Stimulated activated effector memory CD8-positive, alpha-beta T cell treated with anti-CD3 and anti-CD28 coated beads, Interleukin-12 subunit alpha, Interleukin-12 subunit beta, amount 100 ng/mL, for 72 hours (primary cell): Measurements from ENCODE around the gene AQP10.
A peak's percentile ranks its signal among the peaks of the same experiment; 100 is the strongest.
"Not testable (repeated sequence)": the region's sequence is repeated elsewhere in the genome, so short reads cannot be mapped to it uniquely, and the experiment has no call there.

Source experiments
- ATAC-seq: fragments of 150-1000 bp; cut with Tn5 transposase; 2 replicates; pipeline ENCODE4 v1.10.0; 2021
- DNase-seq, 2 donors: peaks; one replicate each; pipeline ENCODE4 v3.0.0; 2021 to 2022; ENCODE audit warnings: low spot score in 2 of 2
- H3K27ac Mint-ChIP-seq: one replicate; pipeline ENCODE4 v1.8.0; 2022; ENCODE audit warnings: mild to moderate bottlenecking, mixed read lengths
- H3K36me3 Mint-ChIP-seq: one replicate; pipeline ENCODE4 v1.8.0; 2022; ENCODE audit warnings: mild to moderate bottlenecking, mixed read lengths
- H3K4me1 Mint-ChIP-seq: one replicate; pipeline ENCODE4 v1.8.0; 2022; ENCODE audit warnings: mixed read lengths
- H3K4me3 Mint-ChIP-seq: one replicate; pipeline ENCODE4 v1.8.0; 2022; ENCODE audit warnings: mild to moderate bottlenecking, mixed read lengths
- H3K9me3 Mint-ChIP-seq: one replicate; pipeline ENCODE4 v1.8.0; 2022; ENCODE audit warnings: mixed read lengths

Gene AQP10

DNA sequence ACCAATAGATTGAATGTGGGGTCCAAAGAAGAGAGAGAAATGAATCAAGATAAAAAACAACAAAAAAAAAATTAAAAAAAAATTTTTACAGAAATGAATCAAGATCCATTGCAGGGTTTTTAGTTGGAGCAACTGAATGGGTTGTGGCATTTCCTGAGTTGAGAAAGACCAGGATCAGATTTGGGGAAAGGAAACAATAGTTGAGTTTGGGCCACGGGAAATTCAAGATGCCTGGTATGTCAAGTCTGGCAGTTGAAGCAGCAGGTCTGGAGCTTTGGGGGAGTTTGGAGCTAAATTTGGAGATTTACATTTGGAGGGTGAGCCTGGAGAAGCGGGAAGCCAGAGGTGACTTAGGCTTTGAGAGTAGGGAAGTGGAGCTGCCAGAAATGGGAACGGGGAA, 27.1 kb downstream of the AQP10 start:
- H3K27ac Mint-ChIP-seq, result no peak overlapping the region
- peaks cover 79% of the 10 kb centered on the region for H3K36me3 Mint-ChIP-seq
- no peak overlapping the region for H3K4me3 Mint-ChIP-seq
- H3K4me1 Mint-ChIP-seq, result peaks cover 65% of the 10 kb centered on the region
- DNase-seq, result no peak
- no peaks in the 10 kb centered on the region for H3K9me3 Mint-ChIP-seq
- ATAC-seq, result no peak

DNA sequence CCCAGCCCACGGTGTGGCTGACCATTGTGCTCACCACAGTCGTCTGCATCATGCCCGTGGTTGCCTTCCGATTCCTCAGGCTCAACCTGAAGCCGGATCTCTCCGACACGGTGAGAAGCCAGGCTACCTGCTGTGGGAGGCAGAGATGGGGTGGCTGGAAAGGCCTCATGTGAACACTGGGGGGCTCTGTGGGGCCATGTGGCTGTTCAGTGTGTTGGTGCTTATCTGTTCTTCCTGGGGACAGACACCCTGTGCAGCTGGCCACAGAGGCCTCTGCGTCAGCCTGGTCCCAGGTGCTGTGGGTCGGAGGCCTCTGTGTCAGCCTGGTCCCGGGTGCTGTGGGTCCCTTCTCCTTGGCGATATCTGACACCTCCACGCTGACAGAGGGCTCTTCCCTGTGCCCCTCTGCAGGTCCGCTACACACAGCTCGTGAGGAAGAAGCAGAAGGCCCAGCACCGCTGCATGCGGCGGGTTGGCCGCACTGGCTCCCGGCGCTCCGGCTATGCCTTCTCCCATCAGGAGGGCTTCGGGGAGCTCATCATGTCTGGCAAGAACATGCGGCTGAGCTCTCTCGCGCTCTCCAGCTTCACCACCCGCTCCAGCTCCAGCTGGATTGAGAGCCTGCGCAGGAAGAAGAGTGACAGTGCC, 27.7 kb downstream of the AQP10 start:
- Mint-ChIP-seq H3K4me1 (peaks cover 65% of the 10 kb centered on the region), H3K27ac (peak overlapping the region; percentile 62), H3K4me3 (no peak overlapping the region), H3K9me3 (no peaks in the 10 kb centered on the region), H3K36me3 (peaks cover 74% of the 10 kb centered on the region)
- no peak for ATAC-seq
- no peak for DNase-seq

GRCh38 chr1:154349121-154349520, 28.2 kb downstream of the AQP10 start:
- Mint-ChIP-seq H3K4me1 (peaks cover 65% of the 10 kb centered on the region), H3K27ac (peak overlapping the region; percentile 62), H3K4me3 (no peak overlapping the region), H3K9me3 (no peaks in the 10 kb centered on the region), H3K36me3 (peaks cover 68% of the 10 kb centered on the region)
- ATAC-seq (no peak), DNase-seq (no peak)

DNA sequence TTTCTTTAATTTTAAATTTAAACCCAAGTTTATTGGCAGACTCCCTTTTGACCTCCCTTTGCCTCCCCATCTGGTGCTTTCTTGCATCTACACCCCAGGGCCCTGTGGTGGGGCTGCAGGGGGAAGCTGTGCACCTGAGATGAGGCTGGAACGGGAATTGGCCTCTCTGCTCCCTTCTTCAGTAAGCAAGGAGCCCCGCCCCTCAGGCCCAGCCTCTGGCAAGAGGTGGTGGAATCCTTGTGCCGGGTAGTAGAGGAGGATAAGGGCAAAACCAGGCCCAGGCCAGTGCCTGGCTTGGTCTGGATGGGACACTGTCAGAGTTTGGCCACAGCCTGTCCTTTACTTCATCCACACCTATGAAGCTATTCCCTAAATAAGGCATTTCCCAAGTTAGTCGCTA, 29.5 kb downstream of the AQP10 start:
- H3K4me1 Mint-ChIP-seq, result peaks cover 55% of the 10 kb centered on the region
- DNase-seq (no peak), ATAC-seq (no peak)
- no peaks in the 10 kb centered on the region for H3K9me3 Mint-ChIP-seq
- peaks cover 55% of the 10 kb centered on the region for H3K36me3 Mint-ChIP-seq
- peak overlapping the region; percentile 62 for H3K27ac Mint-ChIP-seq
- no peak overlapping the region for H3K4me3 Mint-ChIP-seq

DNA sequence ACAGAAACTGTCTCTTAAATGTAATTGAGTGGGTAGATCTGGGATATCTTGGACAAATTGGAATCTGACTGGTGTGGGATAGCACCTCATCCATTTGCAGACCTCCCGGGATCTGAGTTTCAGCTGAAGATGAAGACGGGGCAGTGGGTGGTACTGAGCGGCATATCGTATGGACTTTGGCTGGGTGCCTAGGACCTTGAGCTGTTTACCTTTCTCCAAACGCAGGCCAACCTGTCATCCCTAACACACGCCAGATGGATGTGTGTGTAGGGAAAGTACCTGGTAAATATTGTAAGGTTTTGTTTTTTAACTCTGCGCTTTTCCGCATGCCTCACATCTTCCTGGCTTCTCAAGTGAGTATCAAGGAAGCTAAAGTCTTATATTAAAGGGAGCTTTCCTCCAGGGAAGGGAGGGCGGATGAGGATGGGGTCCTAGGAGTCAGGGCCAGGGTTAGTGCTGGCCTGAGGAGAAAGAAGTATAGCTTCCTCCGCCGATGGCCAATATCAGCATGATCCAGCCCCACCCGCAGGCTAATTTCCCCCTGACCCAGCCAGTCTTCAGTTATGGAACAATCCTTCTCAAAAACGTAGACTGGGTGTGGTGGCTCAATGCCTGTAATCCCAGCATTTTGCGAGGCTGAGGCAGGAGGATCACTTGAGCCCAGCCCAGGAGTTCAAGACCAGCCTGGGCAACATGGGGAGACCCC, 30.6 kb downstream of the AQP10 start:
- Mint-ChIP-seq H3K4me3 (no peak overlapping the region), H3K36me3 (peaks cover 44% of the 10 kb centered on the region), H3K9me3 (no peaks in the 10 kb centered on the region), H3K4me1 (peaks cover 46% of the 10 kb centered on the region), H3K27ac (no peak overlapping the region)
- no peak for ATAC-seq
- no peak for DNase-seq

DNA sequence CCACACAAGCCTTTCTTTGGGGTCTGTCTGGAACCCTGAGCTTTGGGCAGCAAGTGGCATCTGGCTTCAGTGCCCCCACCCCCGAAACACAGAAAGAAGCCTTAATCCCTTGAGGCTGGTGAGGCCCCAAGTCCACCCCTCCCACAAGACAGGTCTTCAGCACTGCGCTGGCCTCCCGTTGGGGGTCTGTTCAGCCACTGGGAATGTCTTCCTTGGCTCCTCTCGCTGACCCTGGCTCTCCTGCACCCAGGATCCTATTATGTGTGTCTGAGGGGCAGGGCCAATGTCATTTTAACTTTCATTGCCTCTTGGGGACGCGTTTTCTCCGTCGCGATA, 31.3 kb downstream of the AQP10 start:
- DNase-seq (no peak), ATAC-seq (no peak)
- H3K4me1 Mint-ChIP-seq, result peaks cover 39% of the 10 kb centered on the region
- H3K27ac Mint-ChIP-seq, result peak overlapping the region; percentile 48
- peaks cover 37% of the 10 kb centered on the region for H3K36me3 Mint-ChIP-seq
- H3K9me3 Mint-ChIP-seq, result no peaks in the 10 kb centered on the region
- H3K4me3 Mint-ChIP-seq, result peak overlapping the region; percentile 90

DNA sequence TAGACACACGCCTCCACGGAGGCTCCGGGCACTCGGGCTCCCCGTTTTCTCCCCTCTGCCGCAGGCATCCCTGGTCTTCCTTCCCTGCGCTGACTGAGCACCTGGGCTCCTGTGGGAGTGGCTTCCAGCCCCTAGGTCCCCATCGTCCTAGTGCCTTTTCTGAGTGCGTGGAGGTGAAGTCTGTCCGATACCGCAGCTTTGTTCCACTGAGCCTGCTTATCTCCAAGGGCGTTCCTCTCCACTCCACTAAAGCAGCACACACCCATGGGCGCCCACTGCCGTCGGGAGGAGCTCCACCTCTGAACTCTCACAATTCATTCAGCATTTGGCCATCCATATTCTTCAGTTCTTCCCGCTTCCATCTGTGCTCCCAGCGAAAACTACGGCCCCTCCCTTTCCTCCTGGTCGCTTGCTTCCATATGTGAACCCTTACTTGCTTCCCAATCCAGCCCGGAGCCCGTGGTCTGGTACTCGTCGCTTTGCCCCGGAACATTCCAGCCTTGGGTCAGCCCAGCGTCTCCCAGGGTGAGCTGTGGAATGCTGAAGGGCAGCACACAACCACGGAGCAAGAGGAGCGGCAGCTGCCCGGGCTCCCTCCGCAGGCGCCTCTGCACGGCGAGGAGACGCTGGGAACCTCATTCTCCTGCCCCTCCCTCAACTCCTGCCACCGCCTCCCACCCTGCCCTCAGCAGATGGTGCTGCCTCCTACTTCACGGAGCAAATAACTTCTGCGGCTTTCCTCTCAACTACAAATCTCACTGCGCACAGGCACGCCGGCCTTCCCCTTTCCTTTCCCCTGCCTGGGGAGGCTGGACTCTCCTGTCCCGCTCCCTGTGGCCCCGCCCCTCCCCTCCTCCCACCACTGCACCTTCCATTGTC, 31.9 kb downstream of the AQP10 start:
- Mint-ChIP-seq H3K27ac (peak overlapping the region; percentile 48), H3K4me1 (peaks cover 35% of the 10 kb centered on the region)
- no peak for DNase-seq

DNA sequence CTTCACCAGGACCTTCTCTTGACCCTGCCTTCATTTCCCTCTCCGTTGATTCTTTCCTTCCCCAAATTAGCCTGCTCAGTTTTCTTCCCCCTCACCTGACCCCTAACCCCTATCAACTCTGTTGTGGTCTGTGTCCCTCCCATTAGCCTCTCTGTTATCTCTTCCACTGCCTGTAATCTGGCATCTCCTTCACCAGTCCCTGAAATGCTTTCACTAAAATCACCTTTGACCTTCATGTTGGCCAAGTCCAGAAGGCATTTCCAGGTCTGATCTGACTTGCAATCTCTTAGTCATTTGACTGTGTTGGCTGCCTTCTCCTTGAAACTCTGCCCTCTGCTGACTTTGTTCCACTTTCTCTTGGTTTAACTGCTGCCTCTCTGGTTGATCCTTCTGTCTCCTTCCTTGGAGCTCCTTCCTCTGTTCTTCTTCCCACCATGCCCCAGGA, 32.6 kb downstream of the AQP10 start:
- peaks cover 35% of the 10 kb centered on the region for H3K4me1 Mint-ChIP-seq
- H3K4me3 Mint-ChIP-seq, result peak overlapping the region; percentile 90
- ATAC-seq (peak; percentile 77), DNase-seq (no peak)
- H3K9me3 Mint-ChIP-seq, result no peaks in the 10 kb centered on the region
- peak overlapping the region; percentile 48 for H3K27ac Mint-ChIP-seq
- H3K36me3 Mint-ChIP-seq, result peaks cover 24% of the 10 kb centered on the region

More for the DNA sequence above, 31.9 kb downstream of the AQP10 start:
- H3K36me3 Mint-ChIP-seq, result peaks cover 31% of the 10 kb centered on the region
- peak overlapping the region; percentile 90 for H3K4me3 Mint-ChIP-seq
- peak; percentile 81 for ATAC-seq
- no peaks in the 10 kb centered on the region for H3K9me3 Mint-ChIP-seq

DNA sequence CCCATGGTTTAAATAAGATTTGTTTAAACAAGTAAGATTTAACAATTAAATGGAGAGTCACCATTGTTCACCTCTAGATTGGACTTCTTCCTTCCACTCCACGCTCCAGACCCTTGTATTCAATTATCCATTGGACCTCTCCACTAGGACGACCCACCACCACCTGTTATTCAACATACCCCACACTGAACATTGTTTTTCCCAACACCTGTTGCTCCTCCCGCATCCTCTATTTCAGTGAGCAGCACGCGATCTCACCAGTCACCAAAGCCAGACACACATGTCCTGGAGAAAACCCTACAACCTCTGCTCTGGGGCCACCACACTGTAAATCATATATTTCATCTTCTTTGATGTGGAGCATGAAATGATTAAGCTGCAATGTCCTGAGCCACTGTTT, 33.1 kb downstream of the AQP10 start:
- peaks cover 35% of the 10 kb centered on the region for H3K4me1 Mint-ChIP-seq
- peak overlapping the region; percentile 48 for H3K27ac Mint-ChIP-seq
- ATAC-seq (no peak), DNase-seq (no peak)
- H3K4me3 Mint-ChIP-seq, result peak overlapping the region; percentile 90
- peaks cover 19% of the 10 kb centered on the region for H3K36me3 Mint-ChIP-seq
- no peaks in the 10 kb centered on the region for H3K9me3 Mint-ChIP-seq

DNA sequence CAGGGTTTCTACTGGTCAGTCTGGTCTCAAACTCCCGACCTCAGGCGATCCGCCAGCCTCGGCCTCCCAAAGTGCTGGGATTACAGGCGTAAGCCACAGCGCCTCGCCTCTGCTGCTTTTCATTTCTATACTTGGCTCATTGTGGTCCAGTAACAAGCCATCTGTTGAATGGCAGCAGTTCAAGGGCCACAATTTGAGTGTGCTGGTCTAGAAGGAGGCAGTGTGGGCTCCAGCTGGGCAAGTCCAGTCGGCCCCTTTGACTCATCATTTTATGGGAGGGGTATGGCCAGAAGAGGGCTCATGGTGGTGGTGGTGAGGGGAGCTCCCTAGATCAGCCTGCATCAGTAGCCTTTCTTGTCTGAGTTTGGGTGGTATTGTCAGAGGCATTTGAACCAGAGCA, 37.6 kb downstream of the AQP10 start:
- Mint-ChIP-seq H3K9me3 (no peaks in the 10 kb centered on the region), H3K27ac (no peak overlapping the region), H3K36me3 (no peaks in the 10 kb centered on the region), H3K4me1 (peaks cover 9% of the 10 kb centered on the region), H3K4me3 (no peak overlapping the region)
- ATAC-seq (no peak), DNase-seq (no peak)

DNA sequence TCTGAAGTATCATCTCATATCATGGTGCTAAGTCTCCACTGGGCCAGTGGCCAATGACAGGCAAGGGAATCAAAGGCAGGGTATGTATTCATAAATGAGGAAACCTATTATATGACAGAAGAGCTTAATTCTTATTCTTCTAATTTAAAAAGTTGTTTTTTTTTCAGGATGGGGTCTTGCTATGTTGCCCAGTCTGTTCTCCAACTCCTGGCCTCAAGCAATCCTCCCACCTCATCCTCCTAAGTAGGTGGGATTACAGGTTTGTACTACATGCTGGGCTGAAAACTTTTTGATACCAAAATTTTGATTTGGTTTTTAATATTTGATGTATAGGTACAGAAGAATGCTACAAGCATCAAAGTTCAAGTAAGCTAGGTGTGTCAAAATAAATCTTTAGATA, 39.4 kb downstream of the AQP10 start:
- no peak for ATAC-seq
- H3K4me1 Mint-ChIP-seq, result no peaks in the 10 kb centered on the region

DNA sequence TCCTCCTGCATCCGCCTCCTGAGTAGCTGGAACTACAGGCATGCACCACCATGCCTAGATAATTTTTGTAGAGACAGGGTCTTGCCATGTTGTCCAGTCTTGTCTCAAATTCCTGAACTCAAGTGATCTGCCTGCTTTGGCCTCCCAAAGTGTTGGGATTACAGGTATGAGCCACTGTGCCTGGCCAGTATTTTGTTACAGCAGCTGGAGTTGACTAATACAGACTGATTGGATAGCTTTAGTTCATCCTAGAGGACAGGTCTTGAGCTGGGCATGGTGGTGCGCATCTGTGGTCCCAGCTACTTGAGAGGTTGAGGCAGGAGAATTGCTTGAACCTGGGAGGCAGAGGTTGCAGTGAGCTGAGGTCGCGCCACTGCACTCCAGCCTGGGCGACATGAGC, 40.0 kb downstream of the AQP10 start:
- H3K4me3 Mint-ChIP-seq, DNase-seq, H3K36me3 Mint-ChIP-seq, H3K27ac Mint-ChIP-seq, H3K4me1 Mint-ChIP-seq, H3K9me3 Mint-ChIP-seq, ATAC-seq: not testable (repeated sequence)

More for the DNA sequence above, 39.4 kb downstream of the AQP10 start:
- Mint-ChIP-seq H3K9me3 (no peaks in the 10 kb centered on the region), H3K4me3 (no peak overlapping the region), H3K36me3 (no peaks in the 10 kb centered on the region), H3K27ac (no peak overlapping the region)
- DNase-seq, result no peak

- H3K9me3 Mint-ChIP-seq, result no peaks in the 10 kb centered on the region
- peaks cover 6% of the 10 kb centered on the region for H3K4me1 Mint-ChIP-seq
- H3K36me3 Mint-ChIP-seq, result no peaks in the 10 kb centered on the region
- no peak for DNase-seq
- H3K4me3 Mint-ChIP-seq, result no peak overlapping the region
- no peak overlapping the region for H3K27ac Mint-ChIP-seq
- ATAC-seq, result no peak
Observed at GRCh38 chr1:154361357-154361756, 40.5 kb downstream of the AQP10 start.

DNA sequence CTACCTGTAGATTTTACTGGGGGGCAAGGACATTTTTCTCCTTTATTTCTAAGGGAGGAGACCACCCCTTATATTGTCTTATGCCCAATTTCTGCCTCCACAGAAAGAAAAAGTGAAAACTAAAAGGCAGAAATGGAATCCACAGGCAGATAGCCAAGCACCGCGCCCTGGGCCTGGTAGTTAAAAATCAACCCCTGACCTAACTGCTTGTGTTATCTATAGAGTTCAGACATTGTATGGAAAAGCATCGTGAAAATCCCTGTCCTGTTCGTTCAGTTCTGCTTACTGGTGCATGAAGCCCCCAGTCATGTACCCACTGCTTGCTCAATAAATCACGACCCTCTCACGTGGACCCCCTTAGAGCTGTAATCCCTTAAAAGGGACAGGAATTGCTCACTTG, 50.5 kb downstream of the AQP10 start:
- H3K27ac Mint-ChIP-seq, result no peak overlapping the region
- no peaks in the 10 kb centered on the region for H3K36me3 Mint-ChIP-seq
- H3K4me3 Mint-ChIP-seq, result no peak overlapping the region
- DNase-seq, result no peak
- no peaks in the 10 kb centered on the region for H3K9me3 Mint-ChIP-seq
- ATAC-seq, result no peak
- H3K4me1 Mint-ChIP-seq, result peaks cover 8% of the 10 kb centered on the region

DNA sequence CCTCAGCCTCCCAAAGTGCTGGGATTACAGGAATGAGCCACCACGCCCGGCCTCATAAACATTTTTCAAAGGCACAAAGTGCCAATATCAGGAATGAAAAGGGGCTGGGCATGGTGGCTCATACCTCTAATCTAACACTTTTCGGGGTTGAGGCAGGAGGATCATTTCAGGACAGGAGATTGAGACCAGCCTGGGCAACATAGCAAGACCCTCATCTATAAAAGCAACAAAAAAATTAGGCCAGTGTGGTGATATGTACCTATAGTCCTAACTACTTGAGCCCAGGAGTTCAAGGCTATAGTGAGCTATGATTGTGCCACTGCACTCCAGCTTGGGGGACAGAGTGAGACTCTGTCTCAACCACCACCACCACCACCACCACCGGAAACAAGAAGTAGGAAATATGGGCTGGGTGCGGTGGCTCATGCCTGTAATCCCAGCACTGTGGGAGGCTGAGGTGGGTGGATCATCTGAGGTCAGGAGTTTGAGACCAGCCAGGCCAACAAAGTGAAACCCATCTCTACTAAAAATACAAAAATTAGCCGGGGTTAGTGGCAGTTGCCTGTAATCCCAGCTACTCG, 53.0 kb downstream of the AQP10 start:
- H3K9me3 Mint-ChIP-seq, H3K36me3 Mint-ChIP-seq, H3K27ac Mint-ChIP-seq, H3K4me1 Mint-ChIP-seq, H3K4me3 Mint-ChIP-seq, DNase-seq: not testable (repeated sequence)
- ATAC-seq, result peak; percentile 78
